ENCODE data around the gene MACROD2. TPM values are rescaled to one million over a fixed set of nuclear protein-coding genes. Genes with fewer than 3 reads are reported as not detected.

MACROD2 gene
- polyA plus RNA-seq (2011; rRNA removed) (0.47 and 1.3 TPM in 2 replicates), polyA minus RNA-seq (2011; rRNA and poly(A)+ RNA removed) (2.2 and 3.9 TPM in 2 replicates)

- H3K27me3 ChIP-seq (ENCODE audit: control insufficient read depth, insufficient read depth, low read length) = no peaks in the 10 kb centered on the region
- ChIA-PET POLR2A (interaction anchor here (0.7 kb wide), 1 partner anchor 16 kb away, joined by 4 read pairs; no protein-coding TSS in a partner anchor), CTCF (no interaction called here)
- H3K36me3 ChIP-seq (ENCODE audit: control insufficient read depth, insufficient read depth, low read length) = no peaks in the 10 kb centered on the region
- DNase-seq (ENCODE audit: low read depth) = peak; percentile 54
- TF ChIP-seq, protein P1, sequence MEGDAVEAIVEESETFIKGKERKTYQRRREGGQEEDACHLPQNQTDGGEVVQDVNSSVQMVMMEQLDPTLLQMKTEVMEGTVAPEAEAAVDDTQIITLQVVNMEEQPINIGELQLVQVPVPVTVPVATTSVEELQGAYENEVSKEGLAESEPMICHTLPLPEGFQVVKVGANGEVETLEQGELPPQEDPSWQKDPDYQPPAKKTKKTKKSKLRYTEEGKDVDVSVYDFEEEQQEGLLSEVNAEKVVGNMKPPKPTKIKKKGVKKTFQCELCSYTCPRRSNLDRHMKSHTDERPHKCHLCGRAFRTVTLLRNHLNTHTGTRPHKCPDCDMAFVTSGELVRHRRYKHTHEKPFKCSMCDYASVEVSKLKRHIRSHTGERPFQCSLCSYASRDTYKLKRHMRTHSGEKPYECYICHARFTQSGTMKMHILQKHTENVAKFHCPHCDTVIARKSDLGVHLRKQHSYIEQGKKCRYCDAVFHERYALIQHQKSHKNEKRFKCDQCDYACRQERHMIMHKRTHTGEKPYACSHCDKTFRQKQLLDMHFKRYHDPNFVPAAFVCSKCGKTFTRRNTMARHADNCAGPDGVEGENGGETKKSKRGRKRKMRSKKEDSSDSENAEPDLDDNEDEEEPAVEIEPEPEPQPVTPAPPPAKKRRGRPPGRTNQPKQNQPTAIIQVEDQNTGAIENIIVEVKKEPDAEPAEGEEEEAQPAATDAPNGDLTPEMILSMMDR (IDR thresholded peaks at IDR 0.05; ENCODE audit: insufficient read depth, low read depth, low read length) = peak; percentile 15; the same call in 1 of the 2 replicates
- H3K4me3 ChIP-seq (ENCODE audit: low read depth, low read length) = peak within 1 kb of the TSS; percentile 70
Observed at GRCh38 chr20:13995086-13995665, at the start of gene MACROD2. TSS of gene MACROD2 (plus strand) at chr20:13995516.

- ChIA-PET POLR2A (no interaction called here), CTCF (interaction anchor here (1.0 to 2.5 kb wide), 3 partner anchors 12 to 127 kb away, joined by 3 to 9 read pairs (median 3); no protein-coding TSS in a partner anchor)
- Histone ChIP-seq H3K36me3 (ENCODE audit: control insufficient read depth, insufficient read depth, low read length) (no peaks in the 10 kb centered on the region), H3K4me3 (ENCODE audit: low read depth, low read length) (no peak overlapping the region), H3K27me3 (ENCODE audit: control insufficient read depth, insufficient read depth, low read length) (no peaks in the 10 kb centered on the region)
- no peak for DNase-seq (ENCODE audit: low read depth)
- TF ChIP-seq, protein P1 (IDR thresholded peaks at IDR 0.05; ENCODE audit: insufficient read depth, low read depth, low read length) = no peak
Observed at GRCh38 chr20:13947719-13948118, 47.6 kb upstream of the MACROD2 start.

GRCh38 chr20:13953227-13953626 is 42.1 kb upstream of the MACROD2 start:
- H3K36me3 ChIP-seq (ENCODE audit: control insufficient read depth, insufficient read depth, low read length) = no peaks in the 10 kb centered on the region
- no peak overlapping the region for H3K4me3 ChIP-seq (ENCODE audit: low read depth, low read length)
- DNase-seq (ENCODE audit: low read depth) = no peak
- TF ChIP-seq, protein P1 (IDR thresholded peaks at IDR 0.05; ENCODE audit: insufficient read depth, low read depth, low read length) = 0 out of 2 replicates have a peak, but pooled peaks have one; percentile 5
- POLR2A ChIA-PET = no interaction called here
- CTCF ChIA-PET = interaction anchor here (0.7 to 1.9 kb wide), 2 partner anchors 134 to 256 kb away, joined by 3 to 7 read pairs; no protein-coding TSS in a partner anchor
- no peaks in the 10 kb centered on the region for H3K27me3 ChIP-seq (ENCODE audit: control insufficient read depth, insufficient read depth, low read length)

- ChIA-PET CTCF (no interaction called here), POLR2A (no interaction called here)
- H3K27me3 ChIP-seq (ENCODE audit: control insufficient read depth, insufficient read depth, low read length) = no peaks in the 10 kb centered on the region
- no peak for DNase-seq (ENCODE audit: low read depth)
- H3K36me3 ChIP-seq (ENCODE audit: control insufficient read depth, insufficient read depth, low read length) = no peaks in the 10 kb centered on the region
- TF ChIP-seq, protein P1 (IDR thresholded peaks at IDR 0.05; ENCODE audit: insufficient read depth, low read depth, low read length) = no peak
- no peak overlapping the region for H3K4me3 ChIP-seq (ENCODE audit: low read depth, low read length)
Observed at GRCh38 chr20:13960119-13960518, 35.2 kb upstream of the MACROD2 start.

GRCh38 chr20:13960525-13960924 is 34.8 kb upstream of the MACROD2 start:
- no peak for DNase-seq (ENCODE audit: low read depth)
- ChIA-PET POLR2A (no interaction called here), CTCF (no interaction called here)
- TF ChIP-seq, protein P1 (IDR thresholded peaks at IDR 0.05; ENCODE audit: insufficient read depth, low read depth, low read length) = no peak
- Histone ChIP-seq H3K27me3 (ENCODE audit: control insufficient read depth, insufficient read depth, low read length) (no peaks in the 10 kb centered on the region), H3K36me3 (ENCODE audit: control insufficient read depth, insufficient read depth, low read length) (no peaks in the 10 kb centered on the region), H3K4me3 (ENCODE audit: low read depth, low read length) (no peak overlapping the region)

Measured in BJ (cell line).